Naive thymus-derived CD4-positive, alpha-beta T cell (primary cell): ENCODE data around the gene CSF3R. TPM values are rescaled to one million over a fixed set of nuclear protein-coding genes. Genes with fewer than 3 reads are reported as not detected.

ENCODE experiments used
- ATAC-seq: fragments of 150-1000 bp; cut with Tn5 transposase; 2 replicates; pipeline ENCODE4 v1.10.0; 2021; ENCODE audit warnings: mild to moderate bottlenecking, moderate library complexity
- CTCF ChIA-PET: fragments of 350-600 bp; sonication (Branson Sonifier 250); formaldehyde crosslinking; loops from one replicate; lab custom pipeline; 2021; ENCODE audit warnings: antibody characterized with exemption; lab: Charles Lee
- POLR2A ChIA-PET: fragments of 350-600 bp; sonication (Branson Sonifier 250); formaldehyde crosslinking; loops from one replicate; lab custom pipeline; 2021; ENCODE audit warnings: antibody characterized with exemption, inconsistent platforms; lab: Charles Lee
- DNase-seq, 9 donors: peaks; one replicate each; pipeline versions ENCODE4 v3.0.0 to v3.0.0-alpha.2; 2020 to 2022; ENCODE audit warnings: mixed read lengths in 1 of 9
- H3K27ac ChIP-seq: one replicate; pipeline ENCODE4 v1.7.0; 2013; ENCODE audit warnings: mild to moderate bottlenecking, low read depth, low read length, moderate library complexity
- H3K27me3 ChIP-seq, 2 donors: one replicate each; pipeline ENCODE4 v1.7.0; 2013; ENCODE audit warnings: low read length in 2 of 2, mild to moderate bottlenecking in 2 of 2, moderate library complexity in 2 of 2; ENCODE audit not compliant: control insufficient read depth in 2 of 2, insufficient read depth in 2 of 2
- H3K36me3 ChIP-seq, 3 experiments: 1 replicate in 2 of 3; 2 replicates in 1 of 3; pipeline ENCODE4 v1.7.0; 2013; ENCODE audit warnings: low read length in 3 of 3, mild to moderate bottlenecking in 3 of 3, moderate library complexity in 1 of 3; ENCODE audit not compliant: insufficient read depth in 3 of 3, control insufficient read depth in 2 of 3
- H3K4me1 ChIP-seq, 2 donors: one replicate each; pipeline ENCODE4 v1.7.0; 2013; ENCODE audit warnings: low read length in 2 of 2, mild to moderate bottlenecking in 2 of 2, moderate library complexity in 1 of 2; ENCODE audit not compliant: control insufficient read depth in 2 of 2, insufficient read depth in 2 of 2
- H3K4me3 ChIP-seq: 2 replicates; pipeline ENCODE4 v1.7.0; 2013; ENCODE audit warnings: mild to moderate bottlenecking, low read length
- H3K9me3 ChIP-seq, 3 experiments: 1 replicate in 2 of 3; 2 replicates in 1 of 3; pipeline ENCODE4 v1.7.0; 2013; ENCODE audit warnings: low read length in 3 of 3; ENCODE audit not compliant: control insufficient read depth in 2 of 3
- H3K27ac Mint-ChIP-seq, 9 donors: one replicate each; pipeline ENCODE4 v1.8.0; 2020 to 2022; ENCODE audit warnings: mixed read lengths in 9 of 9, mild to moderate bottlenecking in 8 of 9, moderate library complexity in 5 of 9, inconsistent platforms in 2 of 9
- H3K27me3 Mint-ChIP-seq, 5 donors: one replicate each; pipeline ENCODE4 v1.8.0; 2021 to 2022; ENCODE audit warnings: mixed read lengths in 5 of 5, mild to moderate bottlenecking in 1 of 5
- H3K36me3 Mint-ChIP-seq, 5 donors: one replicate each; pipeline ENCODE4 v1.8.0; 2020 to 2022; ENCODE audit warnings: mixed read lengths in 5 of 5, mild to moderate bottlenecking in 3 of 5, inconsistent platforms in 1 of 5
- H3K4me1 Mint-ChIP-seq, 7 donors: one replicate each; pipeline ENCODE4 v1.8.0; 2020 to 2022; ENCODE audit warnings: mixed read lengths in 7 of 7, mild to moderate bottlenecking in 3 of 7, inconsistent platforms in 1 of 7
- H3K4me3 Mint-ChIP-seq, 10 donors: one replicate each; pipeline ENCODE4 v1.8.0; 2020 to 2022; ENCODE audit warnings: mild to moderate bottlenecking in 10 of 10, mixed read lengths in 10 of 10, moderate library complexity in 6 of 10, inconsistent platforms in 2 of 10
- H3K9me3 Mint-ChIP-seq, 11 donors: one replicate each; pipeline ENCODE4 v1.8.0; 2020 to 2022; ENCODE audit warnings: mixed read lengths in 11 of 11, mild to moderate bottlenecking in 4 of 11, inconsistent platforms in 1 of 11, moderate library complexity in 1 of 11
- intact Hi-C, 2 donors: fragments of 100-400 bp; cut with micrococcal nuclease; formaldehyde crosslinking; loops; one replicate each; pipeline ENCODE4 v1.15.1; 2023
- polyA plus RNA-seq, 2 donors: library from polyadenylated mRNA; unstranded; fragments of 300-500 nt; fragmentation: Illumina TruSeq; gene quantifications; one replicate each; pipeline ENCODE4 v1.2.3, GENCODE V29; 2021
- total RNA-seq, 6 experiments: library from RNA in 5 of 6; stranded (reverse) in 5 of 6; gene quantifications; 1 replicate in 5 of 6; 2 replicates in 1 of 6; pipeline ENCODE4 v1.2.3 and lab custom pipeline; 2021 to 2026

Gene CSF3R
- total and polyA plus RNA-seq, 7 experiments from 2014 or later = 0.14 to 182 (median 1.3) TPM

DNA sequence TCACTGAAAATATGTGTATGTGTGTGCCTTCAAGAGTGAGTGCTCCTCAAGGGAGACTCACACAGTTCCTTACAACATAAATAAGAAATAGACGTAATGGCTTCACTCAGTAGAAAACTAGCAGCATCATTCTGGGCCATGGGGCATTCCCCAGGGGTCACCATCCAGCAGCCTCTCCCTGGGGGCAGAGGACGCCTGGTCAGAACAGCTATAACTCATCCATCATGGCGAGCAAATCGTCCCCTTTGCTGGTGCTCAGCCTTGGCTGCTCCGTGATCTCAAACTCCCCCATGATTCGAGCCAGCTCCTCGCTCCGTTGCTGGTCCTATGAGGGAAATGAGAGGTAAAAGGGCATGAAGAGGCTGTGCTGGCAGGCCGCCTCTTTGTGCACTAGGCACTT is 64.8 kb downstream of the CSF3R start:
- Mint-ChIP-seq H3K4me1 (peaks cover 15 to 37% (median 33%) of the 10 kb centered on the region in 7 donors), H3K27me3 (no peaks in the 10 kb centered on the region), H3K36me3 (no peaks in the 10 kb centered on the region), H3K9me3 (no peaks in the 10 kb centered on the region), H3K4me3 (peak overlapping the region in 2 of 10 donors; percentile 29 to 34), H3K27ac (no peak overlapping the region)
- Histone ChIP-seq H3K9me3 (no peaks in the 10 kb centered on the region), H3K4me3 (no peak overlapping the region), H3K27ac (no peak overlapping the region), H3K27me3 (no peaks in the 10 kb centered on the region), H3K4me1 (peaks cover 10 to 19% of the 10 kb centered on the region in 2 donors), H3K36me3 (no peaks in the 10 kb centered on the region)
- ChIA-PET CTCF (interaction anchor here (0.9 to 4.0 kb wide), 5 partner anchors 25 to 75 kb away, joined by 3 to 40 read pairs (median 3); no protein-coding TSS in a partner anchor), POLR2A (interaction anchor here (0.7 to 3.2 kb wide), 2 partner anchors 12 to 75 kb away, joined by 3 to 23 read pairs; no protein-coding TSS in a partner anchor)
- intact Hi-C loops = no loop called here
- DNase-seq (no peak), ATAC-seq (no peak)

Other genes starting within 250 kb of the CSF3R start
- gene SH3D21, start 176.5 kb downstream of the CSF3R start, total RNA-seq = 10 to 100 TPM in 1 of 5 experiments, 1 to 10 TPM in 4; 2.7 to 21.7 (median 3.1) TPM
- gene SH3D21, start 176.5 kb downstream of the CSF3R start, polyA plus RNA-seq = under 1 TPM; 0.17 to 0.37 TPM
- 10 to 100 TPM in 1 of 5 experiments, 1 to 10 TPM in 4; 1.5 to 12.5 (median 2.2) TPM for gene EVA1B, start 159.3 kb downstream of the CSF3R start, total RNA-seq
- under 1 TPM; 0.43 to 0.66 TPM for gene EVA1B, start 159.3 kb downstream of the CSF3R start, polyA plus RNA-seq
- gene STK40, start 97.0 kb downstream of the CSF3R start, total RNA-seq = 10 to 100 TPM; 27.6 to 56.8 (median 48.2) TPM
- 10 to 100 TPM; 28.0 to 43.1 TPM for gene STK40, start 97.0 kb downstream of the CSF3R start, polyA plus RNA-seq
- 10 to 100 TPM; 21.9 to 49.7 (median 35.7) TPM for gene LSM10, start 85.0 kb downstream of the CSF3R start, total RNA-seq
- gene LSM10, start 85.0 kb downstream of the CSF3R start, polyA plus RNA-seq = 100 to 1,000 TPM; 106 to 144 TPM
- gene OSCP1, start 32.5 kb downstream of the CSF3R start, total RNA-seq = 1 to 10 TPM in 2 of 5 experiments, under 1 TPM in 3; 0.65 to 2.0 (median 0.93) TPM
- 1 to 10 TPM; 1.3 to 1.4 TPM for gene OSCP1, start 32.5 kb downstream of the CSF3R start, polyA plus RNA-seq
- 10 to 100 TPM; 30.2 to 84.0 (median 36.3) TPM for gene MRPS15, start 18.5 kb downstream of the CSF3R start, total RNA-seq
- gene MRPS15, start 18.5 kb downstream of the CSF3R start, polyA plus RNA-seq = 10 to 100 TPM; 86.2 to 86.5 TPM